SU-DHL-6 (cell line): ENCODE results near the gene AFF3.

Experiments used
- CTCF ChIP-seq: fragments of 200-600 bp; sonication (generic); IDR thresholded peaks from one replicate; pipeline ENCODE4 v1.5.1; 2017; ENCODE audit warnings: antibody characterized with exemption, mild to moderate bottlenecking, low read length, moderate library complexity; ENCODE audit not compliant: insufficient read depth, poor library complexity, severe bottlenecking
- EZH2phosphoT487 ChIP-seq: fragments of 200-600 bp; sonication (generic), shearing (Covaris generic); conservative IDR thresholded peaks from 2 replicates; pipeline ENCODE4 v1.6.1; 2018; ENCODE audit warnings: mild to moderate bottlenecking, antibody characterized with exemption, low read length, moderate library complexity, mixed read lengths

- no peak for TF ChIP-seq EZH2phosphoT487
- TF ChIP-seq CTCF: no peak
Measured at GRCh38 chr2:100015849-100016248, 126.5 kb downstream of the AFF3 start.
